Parietal lobe (tissue), 2 donors: Measurements from ENCODE around the gene MSH6. TPM values are rescaled to one million over a fixed set of nuclear protein-coding genes. Genes with fewer than 3 reads are reported as not detected.

ENCODE experiments used
- small RNA-seq: library from RNA; depleted of rRNA; stranded (forward); fragments of <200 nt; gene quantifications from one replicate; pipeline ENCODE3, GENCODE V24; 2014; ENCODE audit warnings: low replicate concordance
- total RNA-seq: library from RNA; depleted of rRNA; stranded (reverse); fragments of >200 nt; gene quantifications from one replicate; pipeline ENCODE4 v1.2.3, GENCODE V29; 2014

Gene MSH6, protein sequence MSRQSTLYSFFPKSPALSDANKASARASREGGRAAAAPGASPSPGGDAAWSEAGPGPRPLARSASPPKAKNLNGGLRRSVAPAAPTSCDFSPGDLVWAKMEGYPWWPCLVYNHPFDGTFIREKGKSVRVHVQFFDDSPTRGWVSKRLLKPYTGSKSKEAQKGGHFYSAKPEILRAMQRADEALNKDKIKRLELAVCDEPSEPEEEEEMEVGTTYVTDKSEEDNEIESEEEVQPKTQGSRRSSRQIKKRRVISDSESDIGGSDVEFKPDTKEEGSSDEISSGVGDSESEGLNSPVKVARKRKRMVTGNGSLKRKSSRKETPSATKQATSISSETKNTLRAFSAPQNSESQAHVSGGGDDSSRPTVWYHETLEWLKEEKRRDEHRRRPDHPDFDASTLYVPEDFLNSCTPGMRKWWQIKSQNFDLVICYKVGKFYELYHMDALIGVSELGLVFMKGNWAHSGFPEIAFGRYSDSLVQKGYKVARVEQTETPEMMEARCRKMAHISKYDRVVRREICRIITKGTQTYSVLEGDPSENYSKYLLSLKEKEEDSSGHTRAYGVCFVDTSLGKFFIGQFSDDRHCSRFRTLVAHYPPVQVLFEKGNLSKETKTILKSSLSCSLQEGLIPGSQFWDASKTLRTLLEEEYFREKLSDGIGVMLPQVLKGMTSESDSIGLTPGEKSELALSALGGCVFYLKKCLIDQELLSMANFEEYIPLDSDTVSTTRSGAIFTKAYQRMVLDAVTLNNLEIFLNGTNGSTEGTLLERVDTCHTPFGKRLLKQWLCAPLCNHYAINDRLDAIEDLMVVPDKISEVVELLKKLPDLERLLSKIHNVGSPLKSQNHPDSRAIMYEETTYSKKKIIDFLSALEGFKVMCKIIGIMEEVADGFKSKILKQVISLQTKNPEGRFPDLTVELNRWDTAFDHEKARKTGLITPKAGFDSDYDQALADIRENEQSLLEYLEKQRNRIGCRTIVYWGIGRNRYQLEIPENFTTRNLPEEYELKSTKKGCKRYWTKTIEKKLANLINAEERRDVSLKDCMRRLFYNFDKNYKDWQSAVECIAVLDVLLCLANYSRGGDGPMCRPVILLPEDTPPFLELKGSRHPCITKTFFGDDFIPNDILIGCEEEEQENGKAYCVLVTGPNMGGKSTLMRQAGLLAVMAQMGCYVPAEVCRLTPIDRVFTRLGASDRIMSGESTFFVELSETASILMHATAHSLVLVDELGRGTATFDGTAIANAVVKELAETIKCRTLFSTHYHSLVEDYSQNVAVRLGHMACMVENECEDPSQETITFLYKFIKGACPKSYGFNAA (N-terminal part only)
- 52.9 TPM for total RNA-seq

DNA sequence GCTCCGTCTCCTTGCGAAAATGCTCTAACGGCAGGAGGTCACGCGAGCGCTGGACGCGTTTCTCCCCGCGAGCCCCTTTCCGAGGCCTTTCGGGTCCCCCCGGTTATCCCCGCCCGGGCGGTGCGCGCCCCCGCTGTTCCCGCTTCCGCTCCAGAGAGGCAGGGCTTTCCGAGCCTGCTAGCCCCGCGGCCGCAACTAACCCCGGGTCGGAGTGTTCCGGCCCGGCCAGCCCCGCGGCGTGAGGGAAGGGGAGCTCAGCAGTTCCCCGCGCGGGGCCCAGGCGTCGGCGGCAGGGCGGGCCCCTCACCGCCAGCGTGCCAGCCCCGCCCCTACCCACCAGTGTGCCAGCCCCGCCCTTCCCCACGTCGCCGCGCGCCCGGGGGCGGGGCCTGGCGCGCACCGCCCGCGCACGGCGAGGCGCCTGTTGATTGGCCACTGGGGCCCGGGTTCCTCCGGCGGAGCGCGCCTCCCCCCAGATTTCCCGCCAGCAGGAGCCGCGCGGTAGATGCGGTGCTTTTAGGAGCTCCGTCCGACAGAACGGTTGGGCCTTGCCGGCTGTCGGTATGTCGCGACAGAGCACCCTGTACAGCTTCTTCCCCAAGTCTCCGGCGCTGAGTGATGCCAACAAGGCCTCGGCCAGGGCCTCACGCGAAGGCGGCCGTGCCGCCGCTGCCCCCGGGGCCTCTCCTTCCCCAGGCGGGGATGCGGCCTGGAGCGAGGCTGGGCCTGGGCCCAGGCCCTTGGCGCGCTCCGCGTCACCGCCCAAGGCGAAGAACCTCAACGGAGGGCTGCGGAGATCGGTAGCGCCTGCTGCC is at the start of gene MSH6:
MSH6 (plus strand) TSS at position 475 of the 815 bp plus-strand sequence; CDS start at position 564, 89 bp downstream.

Small RNA genes lying within 50 kb of the gene (small RNA-seq; reads per million reads assigned to genes)
- gene RF00026 (not detected), gene RPL36AP15 (not detected)

Other genes with a start within 250 kb of the MSH6 start
- gene KCNK12, start 212.2 kb upstream of the MSH6 start, total RNA-seq = 1.6 TPM
- 260 TPM for gene FBXO11, start 123.4 kb downstream of the MSH6 start, total RNA-seq